ENCODE measurements around the gene SIPA1L3. TPM values are rescaled to one million over a fixed set of nuclear protein-coding genes. Genes with fewer than 3 reads are reported as not detected.

SIPA1L3 gene
- total RNA-seq, 1 donor from 2014 or later = 15.0 TPM

- ATAC-seq = peak; percentile 12
Measured at GRCh38 chr19:38250821-38251563, 344.0 kb downstream of the SIPA1L3 start.

- peak; percentile 30 for ATAC-seq
Measured at GRCh38 chr19:38251564-38252051, 344.6 kb downstream of the SIPA1L3 start.

GRCh38 chr19:38252385-38252784 is 345.4 kb downstream of the SIPA1L3 start:
- ATAC-seq = no peak

GRCh38 chr19:38252941-38253691 is 346.1 kb downstream of the SIPA1L3 start:
- ATAC-seq = no peak

GRCh38 chr19:38253788-38254187 is 346.8 kb downstream of the SIPA1L3 start:
- no peak for ATAC-seq

- no peak for ATAC-seq
Measured at GRCh38 chr19:38255383-38256014, 348.5 kb downstream of the SIPA1L3 start.

Other genes starting within 250 kb of the SIPA1L3 start
- 3.7 TPM for gene ZNF607, start 187.4 kb upstream of the SIPA1L3 start, total RNA-seq
- gene ZNF573, start 127.6 kb upstream of the SIPA1L3 start, total RNA-seq = 2.8 TPM
- gene WDR87, start 614 bp upstream of the SIPA1L3 start, total RNA-seq = not detected

Measured in esophagus mucosa (tissue), 1 donor.